Measurements from ENCODE around the gene UBE2G1.

Gene UBE2G1

GRCh38 chr17:4236456-4236855, 130.0 kb downstream of the UBE2G1 start:
- Histone ChIP-seq H3K4me3 (ENCODE audit: low read length) (no peak overlapping the region), H3K4me1 (ENCODE audit: low read length) (no peaks in the 10 kb centered on the region), H3K27ac (ENCODE audit: low read length) (no peak overlapping the region), H3F3A (ENCODE audit: insufficient read depth, low read length) (no peaks in the 10 kb centered on the region; the same call in 1 of the 2 replicates), H2AFZ (ENCODE audit: low read length) (no peak overlapping the region), H3K4me2 (ENCODE audit: low read depth, low read length) (no peak overlapping the region), H3K27me3 (replicated peaks; ENCODE audit: insufficient read depth, low read length) (no peaks in the 10 kb centered on the region), H3K36me3 (replicated peaks; ENCODE audit: insufficient read depth, low read length) (peaks cover 7% of the 10 kb centered on the region; the same call in 1 of the 2 replicates), H3K9ac (ENCODE audit: low read length) (no peak overlapping the region), H3K9me3 (replicated peaks; ENCODE audit: insufficient read depth, low read length) (no peaks in the 10 kb centered on the region), H3K9me2 (replicated peaks; ENCODE audit: insufficient read depth, low read length) (no peaks in the 10 kb centered on the region), H4K20me1 (ENCODE audit: insufficient read depth, low read length) (no peaks in the 10 kb centered on the region; the same call in 1 of the 2 replicates), H3K79me2 (ENCODE audit: low read length) (peaks cover 9% of the 10 kb centered on the region; the same call in 1 of the 2 replicates)
- no peak for DNase-seq
- TF ChIP-seq CTCF (IDR thresholded peaks at IDR 0.05; ENCODE audit: low read length) (no peak), EZH2 (optimal IDR thresholded peaks at IDR 0.05; ENCODE audit: low read depth, low read length) (no peak), EZH2phosphoT487 (IDR thresholded peaks at IDR 0.05; ENCODE audit: low read length) (no peak)

- Histone ChIP-seq H2AFZ (ENCODE audit: low read length) (no peak overlapping the region), H3K4me3 (ENCODE audit: low read length) (no peak overlapping the region), H3K79me2 (ENCODE audit: low read length) (peaks cover 9% of the 10 kb centered on the region; the same call in 1 of the 2 replicates), H4K20me1 (ENCODE audit: insufficient read depth, low read length) (no peaks in the 10 kb centered on the region; the same call in 1 of the 2 replicates), H3F3A (ENCODE audit: insufficient read depth, low read length) (no peaks in the 10 kb centered on the region; the same call in 1 of the 2 replicates), H3K36me3 (replicated peaks; ENCODE audit: insufficient read depth, low read length) (peaks cover 7% of the 10 kb centered on the region; the same call in 1 of the 2 replicates), H3K4me2 (ENCODE audit: low read depth, low read length) (no peak overlapping the region), H3K4me1 (ENCODE audit: low read length) (no peaks in the 10 kb centered on the region), H3K27ac (ENCODE audit: low read length) (no peak overlapping the region), H3K9me3 (replicated peaks; ENCODE audit: insufficient read depth, low read length) (no peaks in the 10 kb centered on the region), H3K27me3 (replicated peaks; ENCODE audit: insufficient read depth, low read length) (no peaks in the 10 kb centered on the region), H3K9me2 (replicated peaks; ENCODE audit: insufficient read depth, low read length) (no peaks in the 10 kb centered on the region), H3K9ac (ENCODE audit: low read length) (no peak overlapping the region)
- no peak for TF ChIP-seq CTCF (IDR thresholded peaks at IDR 0.05; ENCODE audit: low read length)
- TF ChIP-seq EZH2phosphoT487 (IDR thresholded peaks at IDR 0.05; ENCODE audit: low read length): no peak
- no peak for TF ChIP-seq EZH2 (optimal IDR thresholded peaks at IDR 0.05; ENCODE audit: low read depth, low read length)
- DNase-seq: no peak
Measured at GRCh38 chr17:4235372-4236279, 130.8 kb downstream of the UBE2G1 start.

DNA sequence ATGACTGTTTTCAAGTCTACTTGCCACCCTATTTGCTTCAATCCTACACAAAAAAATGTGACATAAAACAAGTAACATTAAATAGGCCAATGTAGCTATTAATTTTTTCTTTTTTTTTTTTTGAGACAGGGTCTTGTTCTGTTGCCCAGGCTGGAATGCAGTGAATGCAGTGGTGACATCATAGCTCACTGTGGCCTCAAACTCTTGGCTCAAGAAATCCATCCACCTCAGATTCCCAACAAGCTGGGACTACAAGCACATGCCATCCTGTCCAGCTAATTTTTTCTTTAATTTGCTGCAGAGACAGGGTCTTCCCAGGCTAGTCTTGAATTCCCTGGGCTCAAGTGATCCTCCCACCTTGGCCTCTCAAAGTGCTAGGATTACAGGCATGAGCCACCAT, 132.1 kb downstream of the UBE2G1 start:
- peaks cover 7% of the 10 kb centered on the region; the same call in 1 of the 2 replicates for H3K36me3 ChIP-seq (replicated peaks; ENCODE audit: insufficient read depth, low read length)
- no peak overlapping the region for H3K9ac ChIP-seq (ENCODE audit: low read length)
- H3K27ac ChIP-seq (ENCODE audit: low read length): no peak overlapping the region

More for the DNA sequence above, 132.1 kb downstream of the UBE2G1 start:
- Histone ChIP-seq H3K9me3 (replicated peaks; ENCODE audit: insufficient read depth, low read length) (no peaks in the 10 kb centered on the region), H3K4me3 (ENCODE audit: low read length) (no peak overlapping the region), H3K9me2 (replicated peaks; ENCODE audit: insufficient read depth, low read length) (no peaks in the 10 kb centered on the region), H3K27me3 (replicated peaks; ENCODE audit: insufficient read depth, low read length) (no peaks in the 10 kb centered on the region), H3K4me1 (ENCODE audit: low read length) (no peaks in the 10 kb centered on the region), H4K20me1 (ENCODE audit: insufficient read depth, low read length) (no peaks in the 10 kb centered on the region; the same call in 1 of the 2 replicates), H3K4me2 (ENCODE audit: low read depth, low read length) (no peak overlapping the region), H3F3A (ENCODE audit: insufficient read depth, low read length) (no peaks in the 10 kb centered on the region; the same call in 1 of the 2 replicates), H2AFZ (ENCODE audit: low read length) (no peak overlapping the region), H3K79me2 (ENCODE audit: low read length) (peaks cover 9% of the 10 kb centered on the region; the same call in 1 of the 2 replicates)
- no peak for DNase-seq
- no peak for TF ChIP-seq EZH2 (optimal IDR thresholded peaks at IDR 0.05; ENCODE audit: low read depth, low read length)
- no peak for TF ChIP-seq EZH2phosphoT487 (IDR thresholded peaks at IDR 0.05; ENCODE audit: low read length)
- no peak for TF ChIP-seq CTCF (IDR thresholded peaks at IDR 0.05; ENCODE audit: low read length)

Data from MM.1S (cell line).